MM.1S (cell line): ENCODE results near the gene HOOK2.

Source experiments
- DNase-seq: peaks from one replicate; pipeline ENCODE4 v3.0.0-alpha.2; 2015
- H2AFZ ChIP-seq: fragments of 300-600 bp; sonication (generic); 2 replicates; pipeline ENCODE4 v1.6.0; 2016; ENCODE audit warnings: antibody characterized with exemption, low read length
- H3F3A ChIP-seq: fragments of 300-600 bp; sonication (generic); 2 replicates; pipeline ENCODE4 v1.6.1; 2016; ENCODE audit warnings: mild to moderate bottlenecking, antibody characterized with exemption, low read length, moderate library complexity, mixed read lengths; ENCODE audit not compliant: insufficient read depth
- H3K27ac ChIP-seq: fragments of 300-600 bp; sonication (generic); 2 replicates; pipeline ENCODE4 v1.5.1; 2016; ENCODE audit warnings: mild to moderate bottlenecking, low read length
- H3K27me3 ChIP-seq: fragments of 300-600 bp; sonication (generic); replicated peaks from 2 replicates; pipeline ENCODE4 v1.6.0; 2016; ENCODE audit warnings: low read length; ENCODE audit not compliant: insufficient read depth
- H3K36me3 ChIP-seq: fragments of 300-600 bp; sonication (generic); replicated peaks from 2 replicates; pipeline ENCODE4 v1.6.1; 2016; ENCODE audit warnings: mild to moderate bottlenecking, low read length, mixed read lengths; ENCODE audit not compliant: insufficient read depth
- H3K4me1 ChIP-seq: fragments of 300-600 bp; sonication (generic); 2 replicates; pipeline ENCODE4 v1.6.1; 2016; ENCODE audit warnings: low read length, mixed read lengths
- H3K4me2 ChIP-seq: fragments of 300-600 bp; sonication (generic); 2 replicates; pipeline ENCODE4 v1.6.0; 2016; ENCODE audit warnings: low read depth, low read length
- H3K4me3 ChIP-seq: fragments of 300-600 bp; sonication (generic); 2 replicates; pipeline ENCODE4 v1.5.1; 2016; ENCODE audit warnings: low read length, mixed read lengths
- H3K79me2 ChIP-seq: fragments of 300-600 bp; sonication (generic); 2 replicates; pipeline ENCODE4 v1.6.1; 2016; ENCODE audit warnings: mixed run types, low read length, mixed read lengths
- H3K9ac ChIP-seq: fragments of 300-600 bp; sonication (generic); 2 replicates; pipeline ENCODE4 v1.6.1; 2016; ENCODE audit warnings: low read length, mixed read lengths
- H3K9me2 ChIP-seq: fragments of 300-600 bp; sonication (generic); replicated peaks from 2 replicates; pipeline ENCODE4 v1.6.1; 2016; ENCODE audit warnings: mild to moderate bottlenecking, low read length, mixed read lengths; ENCODE audit not compliant: insufficient read depth
- H3K9me3 ChIP-seq: fragments of 300-600 bp; sonication (generic); replicated peaks from 2 replicates; pipeline ENCODE4 v1.6.1; 2016; ENCODE audit warnings: mild to moderate bottlenecking, low read length, mixed read lengths; ENCODE audit not compliant: insufficient read depth
- H4K20me1 ChIP-seq: fragments of 300-600 bp; sonication (generic); 2 replicates; pipeline ENCODE4 v1.6.1; 2016; ENCODE audit warnings: mild to moderate bottlenecking, low read length, moderate library complexity, mixed read lengths; ENCODE audit not compliant: insufficient read depth
- CTCF ChIP-seq: fragments of 300-600 bp; sonication (generic); IDR thresholded peaks from 2 replicates; pipeline ENCODE4 v1.5.1; 2016; ENCODE audit warnings: antibody characterized with exemption, low read length, mixed read lengths
- EZH2 ChIP-seq: fragments of 300-600 bp; sonication (generic); optimal IDR thresholded peaks from 2 replicates; pipeline ENCODE3; 2017; ENCODE audit warnings: low read depth, mild to moderate bottlenecking, antibody characterized with exemption, low read length, mixed read lengths
- EZH2phosphoT487 ChIP-seq: fragments of 300-600 bp; sonication (generic); IDR thresholded peaks from 2 replicates; pipeline ENCODE4 v1.6.1; 2018; ENCODE audit warnings: antibody characterized with exemption, low read length

HOOK2 gene

GRCh38 chr19:12796146-12797071, 21.1 kb upstream of the HOOK2 start:
- H3K9me2 ChIP-seq: no peaks in the 10 kb centered on the region
- H2AFZ ChIP-seq: no peak overlapping the region
- H3K27ac ChIP-seq: no peak overlapping the region
- peaks cover 15% of the 10 kb centered on the region; the same call in 1 of the 2 replicates for H3K4me1 ChIP-seq
- peak; percentile 67 for DNase-seq
- no peaks in the 10 kb centered on the region for H3K27me3 ChIP-seq
- no peak overlapping the region for H3K4me3 ChIP-seq
- H3F3A ChIP-seq: peaks cover 27% of the 10 kb centered on the region
- H3K9me3 ChIP-seq: no peaks in the 10 kb centered on the region
- TF ChIP-seq CTCF (peak; percentile 95), EZH2 (no peak), EZH2phosphoT487 (no peak)
- no peak overlapping the region for H3K9ac ChIP-seq
- H3K36me3 ChIP-seq: no peaks in the 10 kb centered on the region; the same call in 1 of the 2 replicates
- no peaks in the 10 kb centered on the region for H4K20me1 ChIP-seq
- H3K79me2 ChIP-seq: peaks cover 27% of the 10 kb centered on the region
- H3K4me2 ChIP-seq: peak overlapping the region; percentile 40; the same call in 1 of the 2 replicates

- Histone ChIP-seq H3K9me2 (no peaks in the 10 kb centered on the region), H3K4me2 (no peak overlapping the region), H3K36me3 (no peaks in the 10 kb centered on the region; the same call in 1 of the 2 replicates), H3K4me1 (peaks cover 17% of the 10 kb centered on the region), H3K27me3 (no peaks in the 10 kb centered on the region), H3K79me2 (peaks cover 15% of the 10 kb centered on the region), H4K20me1 (no peaks in the 10 kb centered on the region), H3K4me3 (no peak overlapping the region), H3K9ac (no peak overlapping the region), H3K27ac (no peak overlapping the region), H3F3A (peaks cover 36% of the 10 kb centered on the region), H3K9me3 (no peaks in the 10 kb centered on the region), H2AFZ (no peak overlapping the region)
- TF ChIP-seq EZH2 (no peak), EZH2phosphoT487 (no peak)
- no peak for DNase-seq
Observed at GRCh38 chr19:12794971-12795381, 19.6 kb upstream of the HOOK2 start.

- no peak for TF ChIP-seq EZH2
- TF ChIP-seq CTCF: no peak
- no peak for TF ChIP-seq EZH2phosphoT487
- Histone ChIP-seq H3K9me2 (no peaks in the 10 kb centered on the region), H3K9ac (peak overlapping the region; percentile 94), H2AFZ (peak overlapping the region; percentile 43; the same call in 1 of the 2 replicates), H3K79me2 (peaks cover 15% of the 10 kb centered on the region), H3K4me3 (peak overlapping the region; percentile 93), H3K9me3 (no peaks in the 10 kb centered on the region), H4K20me1 (no peaks in the 10 kb centered on the region), H3K4me1 (peaks cover 17% of the 10 kb centered on the region), H3K36me3 (no peaks in the 10 kb centered on the region), H3K27me3 (no peaks in the 10 kb centered on the region), H3K4me2 (peak overlapping the region; percentile 99), H3F3A (peaks cover 36% of the 10 kb centered on the region), H3K27ac (peak overlapping the region; percentile 97)
- no peak for DNase-seq
Observed at GRCh38 chr19:12794196-12794941, 19.0 kb upstream of the HOOK2 start.
